Measurements from ENCODE around the gene MRPS15.

MRPS15 gene

GRCh38 chr1:36420409-36420808, 43.8 kb downstream of the MRPS15 start:
- POLR2A ChIA-PET: no interaction called here
- no peak for DNase-seq (ENCODE audit: extremely low spot score)
- CTCF ChIA-PET: interaction anchor here (0.7 to 2.6 kb wide), 14 partner anchors 9 to 321 kb away, joined by 3 to 21 read pairs (median 3); partner anchors contain the start of gene LSM10
- TF ChIP-seq CTCF (IDR thresholded peaks at IDR 0.05; ENCODE audit: control extremely low read depth, extremely low read depth, low read depth, missing control alignments): no peak

DNA sequence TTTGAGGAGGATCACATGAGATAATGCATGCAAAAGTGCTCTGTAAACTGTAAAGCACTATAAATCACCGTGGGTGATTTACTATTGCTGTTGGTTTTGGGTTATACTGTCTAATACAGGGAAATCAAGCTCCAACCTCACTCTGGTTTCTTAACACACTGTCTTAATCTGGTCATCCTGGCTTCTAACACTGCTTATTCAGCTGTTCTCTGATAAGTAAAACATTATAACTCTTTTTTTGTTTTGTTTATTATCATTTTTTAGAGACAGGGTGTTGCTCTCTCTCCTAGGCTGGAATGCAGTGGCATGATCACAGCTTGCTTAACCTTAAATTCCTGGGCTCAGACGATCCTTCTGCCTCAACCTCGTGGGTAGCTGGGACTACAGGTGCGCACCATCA, 44.6 kb downstream of the MRPS15 start:
- TF ChIP-seq CTCF (IDR thresholded peaks at IDR 0.05; ENCODE audit: control extremely low read depth, extremely low read depth, low read depth, missing control alignments): no peak
- DNase-seq (ENCODE audit: extremely low spot score): no peak
- ChIA-PET POLR2A (no interaction called here), CTCF (interaction anchor here (0.7 to 2.6 kb wide), 18 partner anchors 8 to 320 kb away, joined by 3 to 21 read pairs (median 4); partner anchors contain the start of gene LSM10)

DNA sequence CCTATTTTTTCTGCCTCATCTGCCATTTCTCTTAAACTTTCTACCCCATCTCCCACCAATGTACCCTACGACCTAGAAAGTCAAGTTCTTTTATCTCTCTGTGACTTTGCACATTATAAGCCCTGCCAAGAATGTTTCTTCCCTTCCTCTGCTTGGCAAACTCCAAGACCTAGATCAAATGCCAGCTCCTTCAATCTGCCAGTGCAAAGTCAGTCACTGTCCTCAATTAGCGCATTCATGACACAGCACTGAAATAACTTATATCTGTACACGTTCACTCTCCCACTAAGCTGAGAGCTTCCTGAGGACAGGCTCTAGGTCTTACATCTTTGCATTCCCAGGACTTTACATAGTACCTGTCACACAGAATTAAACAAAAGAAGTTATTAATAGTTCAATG, 45.0 kb downstream of the MRPS15 start:
- no peak for DNase-seq (ENCODE audit: extremely low spot score)
- ChIA-PET CTCF (interaction anchor here (1.1 to 2.6 kb wide), 13 partner anchors 10 to 78 kb away, joined by 3 to 21 read pairs (median 4); no protein-coding TSS in a partner anchor), POLR2A (no interaction called here)
- TF ChIP-seq CTCF (IDR thresholded peaks at IDR 0.05; ENCODE audit: control extremely low read depth, extremely low read depth, low read depth, missing control alignments): no peak

GRCh38 chr1:36417931-36418330, 46.3 kb downstream of the MRPS15 start:
- CTCF ChIA-PET: interaction anchor here (1.0 to 1.7 kb wide), 3 partner anchors 50 to 132 kb away, joined by 3 to 8 read pairs (median 4); no protein-coding TSS in a partner anchor

GRCh38 chr1:36415661-36416326, 48.4 kb downstream of the MRPS15 start:
- no peak for TF ChIP-seq CTCF (IDR thresholded peaks at IDR 0.05; ENCODE audit: control extremely low read depth, extremely low read depth, low read depth, missing control alignments)
- DNase-seq (ENCODE audit: extremely low spot score): no peak
- CTCF ChIA-PET: no interaction called here
- POLR2A ChIA-PET: interaction anchor here (0.6 kb wide), 1 partner anchor 1639 kb away, joined by 4 read pairs; no protein-coding TSS in a partner anchor

More at GRCh38 chr1:36417931-36418330, 46.3 kb downstream of the MRPS15 start:
- POLR2A ChIA-PET: interaction anchor here (0.5 kb wide), 1 partner anchor 9 kb away, joined by 6 read pairs; no protein-coding TSS in a partner anchor
- DNase-seq (ENCODE audit: extremely low spot score): no peak
- TF ChIP-seq CTCF (IDR thresholded peaks at IDR 0.05; ENCODE audit: control extremely low read depth, extremely low read depth, low read depth, missing control alignments): no peak

GRCh38 chr1:36414384-36414783, 49.8 kb downstream of the MRPS15 start:
- CTCF ChIA-PET: interaction anchor here (1.1 to 1.3 kb wide), 3 partner anchors 10 to 45 kb away, joined by 3 read pairs; no protein-coding TSS in a partner anchor
- no peak for TF ChIP-seq CTCF (IDR thresholded peaks at IDR 0.05; ENCODE audit: control extremely low read depth, extremely low read depth, low read depth, missing control alignments)
- no peak for DNase-seq (ENCODE audit: extremely low spot score)
- POLR2A ChIA-PET: no interaction called here

Measured in GM10248 (cell line).